Neural cell (in vitro differentiated cells): Measurements from ENCODE around the gene CDCA3. TPM values are rescaled to one million over a fixed set of nuclear protein-coding genes. Genes with fewer than 3 reads are reported as not detected.
"Not testable (repeated sequence)": the region's sequence is repeated elsewhere in the genome, so short reads cannot be mapped to it uniquely, and the experiment has no call there.

Experiments used
- H2AFZ ChIP-seq: fragments of 200-600, 300-800 bp; sonication (generic), shearing (Covaris generic); 2 replicates; pipeline ENCODE4 v1.6.0; 2014; ENCODE audit warnings: low read depth, mild to moderate bottlenecking, antibody characterized with exemption, low read length, moderate library complexity
- H3F3A ChIP-seq: fragments of 200-600 bp; shearing (Covaris generic); 2 replicates; pipeline ENCODE4 v1.6.1; 2016; ENCODE audit warnings: mild to moderate bottlenecking, moderate library complexity, mixed read lengths, antibody characterized with exemption, low read length; ENCODE audit not compliant: insufficient read depth, poor library complexity, severe bottlenecking
- H3K27ac ChIP-seq: fragments of 200-600, 300-800 bp; sonication (generic), shearing (Covaris generic); 2 replicates; pipeline ENCODE4 v1.5.1; 2014; ENCODE audit warnings: mild to moderate bottlenecking, low read length, moderate library complexity
- H3K27me3 ChIP-seq: fragments of 300-800, 200-600 bp; sonication (generic), shearing (Covaris generic); 2 replicates; pipeline ENCODE4 v1.6.0; 2014; ENCODE audit warnings: mild to moderate bottlenecking, low read depth, low read length, moderate library complexity; ENCODE audit not compliant: insufficient read depth
- H3K36me3 ChIP-seq: fragments of 300-800, 200-600 bp; sonication (generic), shearing (Covaris generic); 2 replicates; pipeline ENCODE4 v1.5.1; 2014; ENCODE audit warnings: mild to moderate bottlenecking, antibody characterized with exemption, low read length, moderate library complexity; ENCODE audit not compliant: insufficient read depth
- H3K4me2 ChIP-seq: fragments of 300-800, 200-600 bp; sonication (generic), shearing (Covaris generic); 2 replicates; pipeline ENCODE4 v1.6.0; 2014; ENCODE audit warnings: mild to moderate bottlenecking, low read length
- H3K4me3 ChIP-seq: fragments of 300-800, 200-600 bp; sonication (generic), shearing (Covaris generic); 2 replicates; pipeline ENCODE4 v1.5.1; 2014; ENCODE audit warnings: mild to moderate bottlenecking, low read length, moderate library complexity
- H3K79me2 ChIP-seq: fragments of 200-600 bp; shearing (Covaris generic); replicated peaks from 2 replicates; pipeline ENCODE4 v1.6.0; 2014; ENCODE audit warnings: mild to moderate bottlenecking, low read length, moderate library complexity; ENCODE audit not compliant: insufficient read depth
- H3K9ac ChIP-seq: fragments of 300-800, 200-600 bp; sonication (generic), shearing (Covaris generic); 2 replicates; pipeline ENCODE4 v1.6.1; 2016; ENCODE audit warnings: mild to moderate bottlenecking, low read length, mixed read lengths
- H3K9me2 ChIP-seq: fragments of 200-600 bp; shearing (Covaris generic); 2 replicates; pipeline ENCODE4 v1.6.1; 2016; ENCODE audit warnings: mild to moderate bottlenecking, low read length, mixed read lengths; ENCODE audit not compliant: insufficient read depth
- H3K9me3 ChIP-seq: fragments of 200-600, 300-800 bp; sonication (generic), shearing (Covaris generic); 2 replicates; pipeline ENCODE4 v1.6.1; 2016; ENCODE audit warnings: mild to moderate bottlenecking, mixed run types, low read length, moderate library complexity, mixed read lengths
- H4K20me1 ChIP-seq: fragments of 200-600 bp; shearing (Covaris generic); 2 replicates; pipeline ENCODE4 v1.6.1; 2016; ENCODE audit warnings: mild to moderate bottlenecking, mixed run types; ENCODE audit not compliant: insufficient read depth
- CTCF ChIP-seq: fragments of 450-650 bp; IDR thresholded peaks from 2 replicates; pipeline ENCODE4 v1.5.1; 2014; ENCODE audit warnings: antibody characterized with exemption, mild to moderate bottlenecking, moderate library complexity; ENCODE audit not compliant: poor library complexity, severe bottlenecking
- EP300 ChIP-seq: fragments of 450-650 bp; conservative IDR thresholded peaks from 2 replicates; pipeline ENCODE4 v1.6.1; 2014; ENCODE audit warnings: antibody characterized with exemption, mild to moderate bottlenecking, moderate library complexity; ENCODE audit not compliant: poor library complexity, severe bottlenecking
- EZH2 ChIP-seq: fragments of 200-600, 300-800 bp; shearing (Covaris generic), sonication (generic); IDR thresholded peaks from 2 replicates; pipeline ENCODE4 v1.6.1; 2014; ENCODE audit warnings: antibody characterized with exemption, low read length, borderline replicate concordance, mild to moderate bottlenecking; ENCODE audit not compliant: insufficient read depth, poor library complexity, severe bottlenecking
- MXI1 ChIP-seq: fragments of 450-650 bp; conservative IDR thresholded peaks from 2 replicates; pipeline ENCODE4 v1.6.1; 2014; ENCODE audit warnings: antibody characterized with exemption, mild to moderate bottlenecking; ENCODE audit not compliant: poor library complexity, severe bottlenecking
- POLR2AphosphoS5 ChIP-seq: IDR thresholded peaks from 2 replicates; pipeline ENCODE4 v1.6.1; 2012
- RAD21 ChIP-seq: fragments of 450-650 bp; conservative IDR thresholded peaks from 2 replicates; pipeline ENCODE4 v1.6.1; 2014; ENCODE audit warnings: antibody characterized with exemption, mild to moderate bottlenecking, moderate library complexity
- REST ChIP-seq: IDR thresholded peaks from 2 replicates; pipeline ENCODE4 v1.6.1; 2012; ENCODE audit warnings: borderline replicate concordance
- SMC3 ChIP-seq: fragments of 450-650 bp; conservative IDR thresholded peaks from 2 replicates; pipeline ENCODE4 v1.6.1; 2014; ENCODE audit warnings: antibody characterized with exemption, mild to moderate bottlenecking, moderate library complexity; ENCODE audit not compliant: poor library complexity
- TAF1 ChIP-seq: IDR thresholded peaks from 2 replicates; pipeline ENCODE4 v1.6.1; 2012; ENCODE audit warnings: low read depth
- polyA plus RNA-seq: library from polyadenylated mRNA; depleted of rRNA; stranded (reverse); fragments of >200 nt; gene quantifications from 2 replicates; pipeline ENCODE4 v1.2.3, GENCODE V29; 2014

CDCA3 gene
- polyA plus RNA-seq, 1 donor from 2014 or later, result 7.3 TPM

GRCh38 chr12:6874015-6874368, 22.9 kb upstream of the CDCA3 start:
- Histone ChIP-seq H3K4me3 (peak overlapping the region; percentile 88), H3K27ac (peak overlapping the region; percentile 65), H3K4me2 (peak overlapping the region; percentile 49), H2AFZ (peak overlapping the region; percentile 10), H3K9ac (peak overlapping the region; percentile 75)
- not testable (repeated sequence) for H3K9me2 ChIP-seq, H3K36me3 ChIP-seq, H3K9me3 ChIP-seq, H4K20me1 ChIP-seq, H3K79me2 ChIP-seq, H3F3A ChIP-seq, H3K27me3 ChIP-seq

DNA sequence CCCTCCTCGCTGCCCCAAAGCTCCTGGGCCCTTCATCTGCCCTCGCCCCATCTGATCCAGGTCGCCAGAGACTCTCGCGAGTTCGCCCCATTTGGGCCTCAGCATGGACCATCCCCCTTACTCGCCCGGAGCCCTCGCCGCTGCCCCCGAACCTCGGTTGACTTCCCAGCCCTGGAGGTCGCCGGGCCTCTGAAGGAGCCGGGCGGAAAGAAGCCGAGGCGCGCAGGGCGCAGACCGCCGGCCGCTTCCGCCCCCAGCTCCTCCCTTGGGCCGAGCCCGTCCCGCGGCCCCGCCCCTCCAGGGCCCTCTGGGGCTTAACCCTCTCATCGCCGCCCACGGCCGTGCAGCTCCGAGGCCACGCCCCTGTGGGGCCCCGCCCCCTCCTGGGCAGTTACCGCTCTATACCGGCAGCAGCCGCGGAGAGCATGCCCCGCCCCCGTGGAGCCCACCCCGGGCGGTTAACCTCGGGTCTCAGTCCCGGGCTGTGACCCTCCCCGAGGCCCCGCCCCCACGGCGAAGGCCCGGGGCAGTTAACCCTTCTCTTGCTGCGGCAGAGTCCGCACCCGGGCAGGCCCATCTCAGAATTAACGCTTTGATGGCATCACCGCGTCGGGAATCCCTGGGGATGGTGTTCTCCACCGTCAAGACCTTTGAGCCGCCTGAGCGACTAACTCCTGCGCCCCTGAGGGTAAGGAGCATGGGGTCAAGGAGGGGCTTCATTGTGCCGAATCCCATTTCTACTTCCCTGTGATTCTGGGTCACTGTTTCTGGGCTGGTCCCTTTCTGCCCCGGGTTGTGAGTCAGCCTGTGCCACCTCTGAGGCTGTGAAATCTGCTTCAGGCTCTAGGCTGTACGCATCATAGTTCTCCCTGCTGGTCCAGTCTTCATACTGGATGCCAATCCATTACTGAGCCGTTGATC, 22.3 kb upstream of the CDCA3 start, which contains the start of gene SPSB2:
TSS of gene SPSB2 (minus strand) at position 210 of the 921 bp plus-strand sequence. CDS start 402 bp downstream, outside the sequence.
- Histone ChIP-seq H3K27me3 (no peaks in the 10 kb centered on the region), H3K4me3 (peak within 1 kb of the TSS; percentile 88), H3K9me3 (no peaks in the 10 kb centered on the region), H3F3A (no peaks in the 10 kb centered on the region), H4K20me1 (no peaks in the 10 kb centered on the region), H3K79me2 (no peaks in the 10 kb centered on the region), H3K9me2 (no peaks in the 10 kb centered on the region), H2AFZ (peak within 1 kb of the TSS; percentile 40), H3K9ac (peak within 1 kb of the TSS; percentile 75), H3K27ac (peak within 1 kb of the TSS; percentile 65), H3K4me2 (peak within 1 kb of the TSS; percentile 86), H3K36me3 (no peaks in the 10 kb centered on the region)
- TF ChIP-seq POLR2AphosphoS5 (peak; percentile 39), RAD21 (no peak), EP300 (peak; percentile 20), MXI1 (no peak), EZH2 (no peak)

GRCh38 chr12:6872073-6873048, 21.3 kb upstream of the CDCA3 start:
- Histone ChIP-seq H3K9me3 (no peaks in the 10 kb centered on the region), H3K9ac (peak overlapping the region; percentile 75), H3K4me3 (peak overlapping the region; percentile 88), H3F3A (no peaks in the 10 kb centered on the region), H3K27me3 (no peaks in the 10 kb centered on the region), H3K79me2 (no peaks in the 10 kb centered on the region), H3K27ac (peak overlapping the region; percentile 65), H2AFZ (peak overlapping the region; percentile 40), H3K36me3 (no peaks in the 10 kb centered on the region), H3K9me2 (no peaks in the 10 kb centered on the region), H4K20me1 (no peaks in the 10 kb centered on the region), H3K4me2 (peak overlapping the region; percentile 86)
- TF ChIP-seq TAF1 (no peak), POLR2AphosphoS5 (peak; percentile 34), RAD21 (peak; percentile 51), REST (no peak), EP300 (no peak), EZH2 (no peak), CTCF (peak; percentile 89), SMC3 (peak; percentile 64), MXI1 (peak; percentile 60)
